B cell (primary cell): ENCODE results near the gene SSR3. TPM values are rescaled to one million over a fixed set of nuclear protein-coding genes. Genes with fewer than 3 reads are reported as not detected.

Source experiments
- ATAC-seq: fragments of 200-7000 bp; cut with Tn5 transposase; one replicate; pipeline ENCODE4 v1.10.0; 2021; ENCODE audit warnings: low read depth, mild to moderate bottlenecking, moderate number of reproducible peaks, moderate library complexity
- CTCF ChIA-PET: fragments of 350-600 bp; sonication (Branson Sonifier 250); formaldehyde crosslinking; loops from one replicate; lab custom pipeline; 2021; ENCODE audit warnings: antibody characterized with exemption, inconsistent platforms; lab: Charles Lee
- POLR2A ChIA-PET: fragments of 350-600 bp; sonication (Branson Sonifier 250); formaldehyde crosslinking; loops from one replicate; lab custom pipeline; 2021; ENCODE audit warnings: antibody characterized with exemption; lab: Charles Lee
- DNase-seq: peaks from one replicate; pipeline ENCODE4 v3.0.0; 2013
- H2AFZ ChIP-seq: 2 replicates; pipeline ENCODE4 v1.6.1; 2012; ENCODE audit warnings: mild to moderate bottlenecking, low read depth, low read length; ENCODE audit not compliant: insufficient read depth, poor library complexity, severe bottlenecking
- H3K27ac ChIP-seq, 2 donors: 1 replicate in 1 of 2; 2 replicates in 1 of 2; pipeline ENCODE4 v1.5.1; 2012 to 2013; ENCODE audit warnings: low read length in 2 of 2, mild to moderate bottlenecking in 2 of 2, moderate library complexity in 1 of 2
- H3K27me3 ChIP-seq, 4 experiments: fragments of 200-600 bp in 1 of 4; sonication (generic) in 1 of 4; replicated peaks in 1 of 4; 1 replicate in 2 of 4; 2 replicates in 2 of 4; pipeline versions ENCODE4 v1.6.1 to v1.7.0; 2013 to 2016; ENCODE audit warnings: low read length in 3 of 4, mild to moderate bottlenecking in 2 of 4, mixed read lengths in 1 of 4, moderate library complexity in 1 of 4; ENCODE audit not compliant: insufficient read depth in 4 of 4, control insufficient read depth in 3 of 4; ENCODE audit errors: control extremely low read depth in 1 of 4
- H3K36me3 ChIP-seq, 2 experiments: replicated peaks in 1 of 2; 1 replicate in 1 of 2; 2 replicates in 1 of 2; pipeline versions ENCODE4 v1.6.1 to v1.7.1; 2013; ENCODE audit warnings: low read length in 1 of 2; ENCODE audit not compliant: insufficient read depth in 2 of 2, control insufficient read depth in 1 of 2; ENCODE audit errors: control extremely low read depth in 1 of 2, extremely low read depth in 1 of 2
- H3K4me1 ChIP-seq, 2 donors: fragments of 200-600 bp in 1 of 2; sonication (generic) in 1 of 2; 1 replicate in 1 of 2; 2 replicates in 1 of 2; pipeline versions ENCODE4 v1.5.1 to v1.6.1; 2013 to 2017; ENCODE audit warnings: low read length in 2 of 2; ENCODE audit not compliant: control insufficient read depth in 2 of 2, insufficient read depth in 2 of 2
- H3K4me2 ChIP-seq: replicated peaks from 2 replicates; pipeline ENCODE3; 2012; ENCODE audit warnings: mild to moderate bottlenecking, low read depth, low read length; ENCODE audit not compliant: poor library complexity, severe bottlenecking
- H3K4me3 ChIP-seq, 5 experiments: fragments of 200-600 bp in 1 of 5; sonication (generic) in 1 of 5; 1 replicate in 3 of 5; 2 replicates in 2 of 5; pipeline versions ENCODE4 v1.5.1 to v1.7.0; 2011 to 2016; ENCODE audit warnings: low read length in 4 of 5, mild to moderate bottlenecking in 4 of 5, low read depth in 2 of 5, control low read depth in 1 of 5, moderate library complexity in 1 of 5; ENCODE audit not compliant: insufficient read depth in 1 of 5; ENCODE audit errors: control extremely low read depth in 1 of 5, extremely low read depth in 1 of 5
- H3K79me2 ChIP-seq: fragments of 200-600 bp; sonication (generic); one replicate; pipeline ENCODE4 v1.6.0; 2016; ENCODE audit warnings: low read length; ENCODE audit not compliant: control insufficient read depth, insufficient read depth
- H3K9ac ChIP-seq: fragments of 200-600 bp; sonication (generic); 2 replicates; pipeline ENCODE4 v1.6.1; 2017; ENCODE audit warnings: mild to moderate bottlenecking, low read length, moderate library complexity
- H3K9me3 ChIP-seq, 3 donors: one replicate each; pipeline versions ENCODE4 v1.6.1 to v1.7.1; 2013; ENCODE audit warnings: low read length in 2 of 3; ENCODE audit not compliant: control insufficient read depth in 2 of 3, insufficient read depth in 1 of 3; ENCODE audit errors: control extremely low read depth in 1 of 3
- H4K20me1 ChIP-seq: 2 replicates; pipeline ENCODE4 v1.6.0; 2012; ENCODE audit warnings: mild to moderate bottlenecking, low read length; ENCODE audit not compliant: insufficient read depth, control insufficient read depth, poor library complexity, severe bottlenecking
- H3K27ac Mint-ChIP-seq: one replicate; pipeline ENCODE4 v1.8.0; 2021; ENCODE audit warnings: mixed read lengths
- H3K27me3 Mint-ChIP-seq: one replicate; pipeline ENCODE4 v1.8.0; 2021; ENCODE audit warnings: mixed read lengths
- H3K4me1 Mint-ChIP-seq: one replicate; pipeline ENCODE4 v1.8.0; 2021; ENCODE audit warnings: mixed read lengths
- H3K4me3 Mint-ChIP-seq: one replicate; pipeline ENCODE4 v1.8.0; 2021; ENCODE audit warnings: mixed read lengths
- H3K9me3 Mint-ChIP-seq: one replicate; pipeline ENCODE4 v1.8.0; 2022; ENCODE audit warnings: mixed read lengths; ENCODE audit not compliant: insufficient read depth
- EZH2 ChIP-seq: IDR thresholded peaks from 2 replicates; pipeline ENCODE4 v1.6.1; 2012; ENCODE audit warnings: borderline replicate concordance, low read depth, mild to moderate bottlenecking, moderate library complexity, low read length; ENCODE audit not compliant: insufficient read depth, poor library complexity, severe bottlenecking
- WGBS: methylation state at CpG from one replicate; pipeline ENCODE4 v1.1.5; 2013; ENCODE audit warnings: missing lambda C conversion rate; ENCODE audit not compliant: insufficient coverage; 5-methylcytosine and 5-hydroxymethylcytosine counted together
- intact Hi-C: fragments of 100-400 bp; cut with micrococcal nuclease; formaldehyde crosslinking; loops from one replicate; pipeline ENCODE4 v1.10.0; 2022
- polyA plus RNA-seq: library from polyadenylated mRNA; depleted of rRNA; stranded (reverse); fragments of >200 nt; gene quantifications from 2 replicates; pipeline ENCODE4 v1.2.3, GENCODE V29; 2012
- total RNA-seq, 2 donors: library from RNA; stranded (reverse); fragments of 120-200 nt in 1 of 2; gene quantifications; 1 replicate in 1 of 2; 2 replicates in 1 of 2; pipeline versions ENCODE4 v1.2.3 to v1.2.4, GENCODE V29; 2013 to 2022
- TF ChIP-seq, protein P1 (sequence below): fragments of 200-600 bp; IDR thresholded peaks from one replicate; pipeline ENCODE4 v1.8.0; 2022; ENCODE audit warnings: antibody characterized with exemption, mild to moderate bottlenecking

The SSR3 gene
- total and polyA plus RNA-seq, 2 donors (not counting 1 experiment from before 2014, with no cell fraction given), result 17.5 to 69.2 TPM

DNA sequence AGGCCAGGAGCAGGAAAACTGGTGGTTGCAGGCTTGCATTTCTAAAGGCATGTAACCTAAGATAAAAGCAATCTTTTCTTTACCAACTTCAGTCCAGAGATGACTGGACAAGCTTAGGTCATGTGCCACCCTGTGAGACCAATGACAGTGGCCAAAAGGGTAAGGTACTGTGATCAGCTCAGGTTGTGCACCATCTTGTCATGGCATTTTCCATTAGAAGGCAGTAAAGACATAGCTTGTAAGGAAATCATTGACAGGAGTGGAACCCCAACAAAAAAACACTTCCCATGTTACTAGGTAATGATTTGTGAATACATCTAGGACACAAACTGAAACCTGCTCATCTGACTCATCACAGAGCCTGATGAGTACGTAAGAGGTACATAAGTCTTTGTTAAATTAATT is 35.2 kb downstream of the SSR3 start:
- Mint-ChIP-seq H3K27ac (no peak overlapping the region), H3K9me3 (no peaks in the 10 kb centered on the region), H3K4me3 (no peak overlapping the region), H3K4me1 (peaks cover 8% of the 10 kb centered on the region), H3K27me3 (peaks cover 24% of the 10 kb centered on the region)
- Histone ChIP-seq H3K4me2 (no peak overlapping the region), H3K79me2 (no peaks in the 10 kb centered on the region), H3K27ac (no peak overlapping the region), H3K36me3 (no peaks in the 10 kb centered on the region), H2AFZ (no peak overlapping the region), H3K4me1 (peaks cover 2 to 9% of the 10 kb centered on the region in 2 donors), H3K9me3 (peaks cover 0 to 3% (median 0%) of the 10 kb centered on the region in 3 donors), H3K27me3 (peaks cover 0 to 4% (median 0%) of the 10 kb centered on the region in 4 experiments), H3K9ac (no peak overlapping the region), H4K20me1 (no peaks in the 10 kb centered on the region), H3K4me3 (no peak overlapping the region)
- WGBS, result no CpG with 5 or more reads among the region's 1 CpG
- CTCF ChIA-PET, result interaction anchor here (2.7 kb wide), 1 partner anchor 10 kb away, joined by 9 read pairs; no protein-coding TSS in a partner anchor
- ATAC-seq, result no peak
- POLR2A ChIA-PET, result no interaction called here
- no peak for DNase-seq
- TF ChIP-seq EZH2, result no peak
- TF ChIP-seq, protein P1, sequence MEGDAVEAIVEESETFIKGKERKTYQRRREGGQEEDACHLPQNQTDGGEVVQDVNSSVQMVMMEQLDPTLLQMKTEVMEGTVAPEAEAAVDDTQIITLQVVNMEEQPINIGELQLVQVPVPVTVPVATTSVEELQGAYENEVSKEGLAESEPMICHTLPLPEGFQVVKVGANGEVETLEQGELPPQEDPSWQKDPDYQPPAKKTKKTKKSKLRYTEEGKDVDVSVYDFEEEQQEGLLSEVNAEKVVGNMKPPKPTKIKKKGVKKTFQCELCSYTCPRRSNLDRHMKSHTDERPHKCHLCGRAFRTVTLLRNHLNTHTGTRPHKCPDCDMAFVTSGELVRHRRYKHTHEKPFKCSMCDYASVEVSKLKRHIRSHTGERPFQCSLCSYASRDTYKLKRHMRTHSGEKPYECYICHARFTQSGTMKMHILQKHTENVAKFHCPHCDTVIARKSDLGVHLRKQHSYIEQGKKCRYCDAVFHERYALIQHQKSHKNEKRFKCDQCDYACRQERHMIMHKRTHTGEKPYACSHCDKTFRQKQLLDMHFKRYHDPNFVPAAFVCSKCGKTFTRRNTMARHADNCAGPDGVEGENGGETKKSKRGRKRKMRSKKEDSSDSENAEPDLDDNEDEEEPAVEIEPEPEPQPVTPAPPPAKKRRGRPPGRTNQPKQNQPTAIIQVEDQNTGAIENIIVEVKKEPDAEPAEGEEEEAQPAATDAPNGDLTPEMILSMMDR, result no peak
- intact Hi-C loops, result no loop called here

DNA sequence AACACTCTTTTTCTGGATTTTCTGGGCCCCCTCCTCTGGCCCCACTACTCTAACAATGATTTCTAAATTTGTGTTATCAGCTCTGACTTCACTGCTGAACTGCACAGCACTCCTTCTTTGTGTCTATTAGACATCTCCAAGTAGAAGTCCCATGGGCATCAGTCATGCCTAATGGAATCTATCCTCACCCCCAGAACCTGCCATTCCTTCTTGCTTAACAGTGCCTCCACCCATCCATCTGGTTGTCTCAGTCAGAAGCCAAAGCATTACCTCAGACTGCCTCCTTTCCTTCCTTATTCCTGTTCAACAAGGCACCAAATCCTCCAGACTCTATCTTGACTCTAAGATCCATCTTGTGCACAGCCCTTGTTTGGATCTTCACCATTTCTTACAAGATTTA is 36.2 kb downstream of the SSR3 start:
- Histone ChIP-seq H2AFZ (no peak overlapping the region), H3K4me1 (no peaks in the 10 kb centered on the region), H4K20me1 (no peaks in the 10 kb centered on the region), H3K4me2 (no peak overlapping the region), H3K79me2 (no peaks in the 10 kb centered on the region), H3K36me3 (no peaks in the 10 kb centered on the region), H3K27me3 (peaks cover 0 to 4% (median 0%) of the 10 kb centered on the region in 4 experiments), H3K9me3 (no peaks in the 10 kb centered on the region), H3K4me3 (no peak overlapping the region), H3K27ac (no peak overlapping the region), H3K9ac (no peak overlapping the region)
- ATAC-seq, result no peak
- Mint-ChIP-seq H3K27me3 (peaks cover 20% of the 10 kb centered on the region), H3K4me3 (no peak overlapping the region), H3K9me3 (no peaks in the 10 kb centered on the region), H3K27ac (no peak overlapping the region), H3K4me1 (peaks cover 2% of the 10 kb centered on the region)
- POLR2A ChIA-PET, result no interaction called here
- DNase-seq, result no peak
- TF ChIP-seq, protein P1, result no peak
- TF ChIP-seq EZH2, result no peak
- CTCF ChIA-PET, result interaction anchor here (2.0 to 2.7 kb wide), 2 partner anchors 9 to 11 kb away, joined by 9 read pairs; no protein-coding TSS in a partner anchor
- intact Hi-C loops, result no loop called here
